Esophagus muscularis mucosa (tissue), 4 donors: Measurements from ENCODE around the gene THSD1. TPM values are rescaled to one million over a fixed set of nuclear protein-coding genes. Genes with fewer than 3 reads are reported as not detected.

Experiments used
- DNase-seq: peaks from one replicate; pipeline ENCODE4 v3.0.0-alpha.2; 2017; ENCODE audit errors: extremely low spot score
- H3K27ac ChIP-seq, 4 donors: fragments of 200-600 bp; sonication (generic); replicated peaks in 1 of 4; 1 replicate in 3 of 4; 2 replicates in 1 of 4; pipeline ENCODE4 v1.5.1; 2016 to 2019; ENCODE audit warnings: mild to moderate bottlenecking in 1 of 4
- H3K27me3 ChIP-seq, 4 donors: fragments of 200-600 bp; sonication (generic); one replicate each; pipeline versions ENCODE4 v1.5.1 to v1.6.0; 2016 to 2019
- H3K36me3 ChIP-seq, 4 donors: fragments of 200-600 bp; sonication (generic); one replicate each; pipeline ENCODE4 v1.5.1; 2016 to 2019
- H3K4me1 ChIP-seq, 4 donors: fragments of 200-600 bp; sonication (generic); one replicate each; pipeline ENCODE4 v1.5.1; 2016 to 2019
- H3K4me3 ChIP-seq, 4 donors: fragments of 200-600 bp; sonication (generic); 1 replicate in 2 of 4; 2 replicates in 2 of 4; pipeline ENCODE4 v1.5.1; 2016 to 2019; ENCODE audit warnings: mild to moderate bottlenecking in 4 of 4, moderate library complexity in 1 of 4
- H3K9me3 ChIP-seq, 4 donors: fragments of 200-600 bp; sonication (generic); 1 replicate in 3 of 4; 2 replicates in 1 of 4; pipeline ENCODE4 v1.5.1; 2016 to 2019
- CTCF ChIP-seq, 3 experiments: fragments of 200-600 bp in 2 of 3; fragments of 450-650 bp in 1 of 3; sonication (generic) in 2 of 3; IDR thresholded peaks; one replicate each; pipeline ENCODE4 v1.5.1; 2017 to 2019; ENCODE audit warnings: antibody characterized with exemption in 3 of 3, mild to moderate bottlenecking in 2 of 3, moderate library complexity in 1 of 3
- EP300 ChIP-seq: sonication (generic); formaldehyde crosslinking; IDR thresholded peaks from one replicate; pipeline ENCODE4 v1.6.1; 2017; ENCODE audit warnings: antibody characterized with exemption
- POLR2A ChIP-seq: fragments of 450-650 bp; IDR thresholded peaks from one replicate; pipeline ENCODE4 v1.6.1; 2017; ENCODE audit warnings: antibody characterized with exemption, moderate library complexity, mild to moderate bottlenecking, low read depth
- POLR2AphosphoS5 ChIP-seq, 2 donors: sonication (generic); formaldehyde crosslinking; IDR thresholded peaks; one replicate each; pipeline ENCODE4 v1.6.1; 2017; ENCODE audit warnings: antibody characterized with exemption in 2 of 2
- WGBS: methylation state at CpG from one replicate; pipeline ENCODE4 v1.1.5; 2018; 5-methylcytosine and 5-hydroxymethylcytosine counted together
- intact Hi-C: fragments of 100-400 bp; cut with DNase I; formaldehyde crosslinking; loops from one replicate; pipeline ENCODE4 v1.15.1; 2023
- total RNA-seq, 4 donors: library from RNA; depleted of rRNA; stranded (reverse); fragments of >200 nt; gene quantifications; one replicate each; pipeline versions ENCODE4 v1.1.0 to v1.2.1, GENCODE V29; 2016

Gene THSD1
- total RNA-seq, 4 donors from 2014 or later = 5.4 to 7.5 (median 6.8) TPM

- 77% methylated on average over 8 of the region's 8 CpGs for WGBS
- Histone ChIP-seq H3K36me3 (peaks cover 0 to 14% (median 0%) of the 10 kb centered on the region in 4 donors), H3K9me3 (no peaks in the 10 kb centered on the region), H3K27me3 (no peaks in the 10 kb centered on the region), H3K4me3 (no peak overlapping the region), H3K27ac (no peak overlapping the region), H3K4me1 (peaks cover 0 to 4% (median 1%) of the 10 kb centered on the region in 4 donors)
- intact Hi-C loops = no loop called here
- TF ChIP-seq POLR2AphosphoS5 (IDR thresholded peaks at IDR 0.05) (no peak), POLR2A (no peak), EP300 (no peak), CTCF (IDR thresholded peaks at IDR 0.05) (no peak)
- no peak for DNase-seq
These were observed 12.2 kb downstream of the THSD1 start for GRCh38 chr13:52393572-52394357.

GRCh38 chr13:52387721-52388120 lies 18.3 kb downstream of the THSD1 start:
- no peak for DNase-seq
- Histone ChIP-seq H3K27ac (no peak overlapping the region), H3K4me3 (no peak overlapping the region), H3K36me3 (peaks cover 0 to 16% (median 0%) of the 10 kb centered on the region in 4 donors), H3K27me3 (no peaks in the 10 kb centered on the region), H3K9me3 (peaks cover 0 to 3% (median 0%) of the 10 kb centered on the region in 4 donors), H3K4me1 (peaks cover 0 to 3% (median 0%) of the 10 kb centered on the region in 4 donors)
- intact Hi-C loops = no loop called here
- TF ChIP-seq POLR2A (no peak), POLR2AphosphoS5 (IDR thresholded peaks at IDR 0.05) (no peak), EP300 (no peak), CTCF (IDR thresholded peaks at IDR 0.05) (no peak)

- intact Hi-C loops = no loop called here
- H3K27ac ChIP-seq = no peak overlapping the region
- H3K4me1 ChIP-seq = peaks cover 0 to 3% (median 0%) of the 10 kb centered on the region in 4 donors
- TF ChIP-seq EP300 = no peak
- no peak for TF ChIP-seq CTCF (IDR thresholded peaks at IDR 0.05)
- no peak for TF ChIP-seq POLR2AphosphoS5 (IDR thresholded peaks at IDR 0.05)
- H3K36me3 ChIP-seq = peaks cover 0 to 14% (median 0%) of the 10 kb centered on the region in 4 donors
- H3K9me3 ChIP-seq = peaks cover 0 to 3% (median 0%) of the 10 kb centered on the region in 4 donors
- DNase-seq = no peak
- WGBS = 83% methylated on average over 4 of the region's 4 CpGs
- H3K27me3 ChIP-seq = no peaks in the 10 kb centered on the region
- H3K4me3 ChIP-seq = no peak overlapping the region
These were observed 20.1 kb downstream of the THSD1 start for GRCh38 chr13:52385870-52386269.

GRCh38 chr13:52383366-52383765 lies 22.6 kb downstream of the THSD1 start:
- Histone ChIP-seq H3K36me3 (peaks cover 0 to 31% (median under 1%) of the 10 kb centered on the region in 4 donors), H3K9me3 (peaks cover 0 to 3% (median 0%) of the 10 kb centered on the region in 4 donors), H3K4me1 (peaks cover 0 to 3% (median 0%) of the 10 kb centered on the region in 4 donors), H3K4me3 (no peak overlapping the region), H3K27me3 (no peaks in the 10 kb centered on the region), H3K27ac (no peak overlapping the region)
- DNase-seq = no peak
- 79% methylated on average over 1 of the region's 1 CpG for WGBS
- intact Hi-C loops = no loop called here
- TF ChIP-seq CTCF (IDR thresholded peaks at IDR 0.05) = no peak
- TF ChIP-seq POLR2AphosphoS5 (IDR thresholded peaks at IDR 0.05) = no peak
- TF ChIP-seq EP300 = no peak
- TF ChIP-seq POLR2A = no peak
